Measurements from ENCODE around the gene ZNF576. TPM values are rescaled to one million over a fixed set of nuclear protein-coding genes. Genes with fewer than 3 reads are reported as not detected.
"Not testable (repeated sequence)": the region's sequence is repeated elsewhere in the genome, so short reads cannot be mapped to it uniquely, and the experiment has no call there.

The ZNF576 gene
- total RNA-seq, 1 experiment from 2014 or later = 18.6 TPM

DNA sequence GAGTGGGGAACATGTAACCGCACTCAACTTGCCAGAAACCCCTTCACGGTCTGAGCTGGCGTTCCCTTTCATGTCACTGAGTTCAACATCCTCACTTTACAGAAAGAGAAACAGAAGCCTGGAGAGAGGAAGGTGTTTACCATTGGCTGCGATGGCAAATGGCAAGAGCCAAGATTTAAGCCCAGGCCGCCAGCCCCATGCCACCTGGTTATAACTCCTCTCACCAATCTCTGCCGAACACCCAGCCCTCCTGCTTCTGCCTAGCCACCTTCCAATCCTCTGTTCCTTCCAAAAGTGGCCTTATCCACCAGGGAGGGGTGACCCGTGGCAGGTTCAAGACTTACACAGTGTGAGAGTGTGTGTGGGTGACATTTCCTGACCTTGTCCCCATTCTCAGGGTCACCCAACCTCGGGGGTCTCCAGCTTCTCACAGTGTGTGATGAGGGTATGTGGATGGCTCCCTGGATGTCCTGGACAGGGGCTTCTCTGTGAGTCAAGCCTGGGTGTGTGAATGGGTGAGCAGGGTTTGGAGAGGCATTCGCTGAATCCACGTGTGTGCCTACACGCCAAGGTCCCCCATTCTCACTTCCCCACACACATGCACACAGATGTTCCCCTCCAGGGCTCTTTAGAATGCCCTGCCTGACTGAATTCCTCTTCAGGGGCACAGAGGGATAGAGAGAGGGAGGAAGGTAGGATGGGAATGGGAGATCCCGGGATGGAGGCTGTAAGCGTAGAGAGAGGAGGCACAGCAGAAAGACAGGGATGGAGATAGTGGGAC lies 42.0 kb downstream of the ZNF576 start:
- H3K27me3 ChIP-seq (ENCODE audit: control insufficient read depth, insufficient read depth, low read length) = peaks cover 47% of the 10 kb centered on the region
- H3K36me3 ChIP-seq (replicated peaks; ENCODE audit: control insufficient read depth, insufficient read depth, low read length) = no peaks in the 10 kb centered on the region
- peak overlapping the region; percentile 53; the same call in 1 of the 2 replicates for H3K4me3 ChIP-seq (ENCODE audit: insufficient read depth, low read depth, low read length)
- DNase-seq = peak; percentile 26

DNA sequence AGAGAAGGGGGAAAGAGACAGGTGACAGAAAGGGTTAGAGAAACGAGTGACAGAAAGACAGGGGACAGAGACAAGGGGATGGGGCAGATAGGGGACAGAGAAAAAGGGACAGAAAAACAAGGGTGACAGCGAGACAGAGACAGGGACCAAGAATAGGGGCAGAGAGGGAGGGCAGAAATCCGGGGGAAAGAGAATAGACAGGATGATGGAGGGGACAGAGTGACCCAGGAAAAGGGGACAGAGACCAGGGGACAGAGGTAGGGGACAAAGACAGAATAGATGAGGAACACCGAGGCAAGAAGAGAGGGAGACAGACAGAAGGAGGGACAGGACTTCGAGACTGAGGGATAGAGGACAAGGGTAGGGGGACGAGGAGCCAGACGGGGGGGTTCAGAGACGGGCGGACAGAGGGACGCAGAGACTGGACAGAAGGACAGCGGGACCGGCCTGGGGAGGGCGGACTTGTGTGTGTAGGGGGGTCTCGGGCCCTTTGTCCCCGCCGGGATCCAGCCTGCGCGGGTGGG lies 42.7 kb downstream of the ZNF576 start:
- DNase-seq = no peak
- peaks cover 47% of the 10 kb centered on the region for H3K27me3 ChIP-seq (ENCODE audit: control insufficient read depth, insufficient read depth, low read length)
- H3K36me3 ChIP-seq (replicated peaks; ENCODE audit: control insufficient read depth, insufficient read depth, low read length) = no peaks in the 10 kb centered on the region
- peak overlapping the region; percentile 53 for H3K4me3 ChIP-seq (ENCODE audit: insufficient read depth, low read depth, low read length)

DNA sequence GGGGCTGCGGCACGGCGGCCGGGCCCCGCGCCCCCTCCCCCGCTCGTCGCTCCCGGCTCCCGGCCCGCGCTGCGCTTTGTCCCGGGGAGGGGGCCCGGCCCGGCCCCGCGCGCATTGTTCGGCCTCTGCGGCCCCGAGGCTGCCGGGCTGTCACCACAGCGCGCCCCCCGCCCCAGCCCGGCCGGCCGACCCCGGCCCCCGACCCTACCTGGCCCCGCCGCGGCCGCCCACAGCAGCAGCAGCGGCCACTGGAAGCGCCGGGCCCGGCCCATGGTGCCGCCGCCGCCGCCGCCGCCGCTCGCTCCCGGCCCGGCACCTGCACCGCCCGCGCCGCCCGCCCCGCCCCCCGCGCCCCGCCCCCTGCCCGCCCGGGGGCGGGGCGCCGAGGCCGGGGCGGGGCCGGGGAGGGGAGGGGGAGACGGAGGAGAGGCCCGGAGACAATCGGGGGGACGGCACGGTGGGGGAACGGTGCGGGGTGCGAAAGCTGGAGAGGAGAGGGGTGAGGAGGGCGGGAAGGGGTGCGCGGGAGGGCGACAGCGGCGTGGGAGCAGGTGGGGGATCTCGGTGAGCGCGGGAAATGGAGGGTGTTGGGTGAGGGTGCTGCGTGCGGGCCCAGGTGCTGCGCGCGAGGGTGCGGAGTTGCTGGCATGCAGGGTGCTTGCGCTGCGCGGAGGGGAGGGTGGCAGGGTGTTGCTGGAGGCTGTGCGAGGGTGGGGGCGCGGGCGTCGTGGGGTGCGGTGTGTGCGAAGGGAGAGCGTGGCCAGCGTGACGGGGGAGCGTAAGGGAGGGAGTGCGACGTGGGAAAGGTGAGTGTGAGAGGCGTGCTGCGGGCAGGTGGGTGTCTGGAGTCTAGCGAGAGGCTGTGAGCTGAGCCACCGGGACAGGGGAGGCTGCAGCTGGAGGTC lies 43.4 kb downstream of the ZNF576 start, which contains the start of gene CADM4:
TSS of gene CADM4 (minus strand) at position 332 of the 905 bp plus-strand sequence. CDS start at position 272, 60 bp downstream.
- peak; percentile 97 for DNase-seq

DNA sequence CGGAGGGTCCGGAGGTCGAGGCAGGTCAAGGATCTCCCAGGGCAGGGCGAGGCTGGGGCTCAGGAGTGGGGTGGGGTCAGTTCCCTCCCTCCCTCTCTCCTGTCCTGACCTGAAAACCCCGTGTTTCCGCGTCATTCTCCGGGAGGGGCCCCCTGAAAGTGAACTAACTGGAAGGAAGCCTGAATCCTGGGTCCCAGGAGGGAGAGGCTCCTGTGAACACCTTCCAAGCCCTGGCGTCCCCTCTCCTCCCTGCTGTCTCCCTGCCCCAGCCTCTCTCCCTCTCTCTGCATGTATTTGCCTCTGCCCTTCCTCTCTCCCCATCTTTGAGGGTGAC lies 44.0 kb downstream of the ZNF576 start:
- DNase-seq = no peak
- Histone ChIP-seq H3K4me3 (ENCODE audit: insufficient read depth, low read depth, low read length) (peak overlapping the region; percentile 79), H3K36me3 (replicated peaks; ENCODE audit: control insufficient read depth, insufficient read depth, low read length) (no peaks in the 10 kb centered on the region), H3K27me3 (ENCODE audit: control insufficient read depth, insufficient read depth, low read length) (peaks cover 44% of the 10 kb centered on the region)

More for the DNA sequence above, 43.4 kb downstream of the ZNF576 start, which contains the start of gene CADM4:
- H3K36me3 ChIP-seq (replicated peaks; ENCODE audit: control insufficient read depth, insufficient read depth, low read length) = no peaks in the 10 kb centered on the region
- peaks cover 45% of the 10 kb centered on the region for H3K27me3 ChIP-seq (ENCODE audit: control insufficient read depth, insufficient read depth, low read length)
- peak within 1 kb of the TSS; percentile 79 for H3K4me3 ChIP-seq (ENCODE audit: insufficient read depth, low read depth, low read length)

DNA sequence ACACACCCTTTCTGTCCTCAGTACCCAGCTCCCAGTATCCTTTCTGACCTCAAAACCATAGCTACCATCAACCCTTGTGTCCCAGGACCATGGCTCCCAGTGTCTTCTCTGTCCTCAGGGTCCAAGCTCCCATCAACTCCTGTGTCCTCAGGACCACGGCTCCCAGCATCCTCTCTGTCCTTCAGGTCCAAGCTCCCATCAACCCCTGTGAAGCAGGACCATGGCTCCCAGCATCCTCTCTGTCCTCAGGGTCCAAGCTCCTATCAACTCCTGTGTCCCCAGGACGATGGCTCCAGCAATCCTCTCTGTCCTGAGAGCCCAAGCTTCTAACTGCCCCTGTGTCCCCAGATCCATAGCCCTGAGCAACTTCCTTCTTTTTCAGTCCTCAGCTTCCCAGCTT lies 44.9 kb downstream of the ZNF576 start:
- no peaks in the 10 kb centered on the region for H3K36me3 ChIP-seq (replicated peaks; ENCODE audit: control insufficient read depth, insufficient read depth, low read length)
- peak; percentile 10 for DNase-seq
- peaks cover 43% of the 10 kb centered on the region for H3K27me3 ChIP-seq (ENCODE audit: control insufficient read depth, insufficient read depth, low read length)
- H3K4me3 ChIP-seq (ENCODE audit: insufficient read depth, low read depth, low read length) = no peak overlapping the region

DNA sequence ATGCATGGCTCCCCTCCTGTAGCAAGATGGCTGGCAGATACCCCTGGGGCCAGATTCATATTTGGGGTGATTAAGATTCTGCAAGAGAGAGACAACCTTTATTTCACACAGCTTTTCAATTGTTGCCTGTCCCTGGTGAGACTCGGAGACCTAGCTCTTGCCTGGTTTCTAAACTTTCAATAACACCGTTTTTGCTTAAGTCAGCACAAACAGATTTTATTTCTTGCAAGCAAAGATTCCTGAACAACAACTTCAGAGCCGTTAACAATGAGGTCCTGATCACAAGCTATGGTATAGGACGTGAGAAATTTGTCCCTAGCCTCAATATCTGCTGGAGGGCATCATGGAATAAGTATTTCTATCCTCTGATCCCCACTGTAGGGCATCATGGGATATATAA lies 46.1 kb downstream of the ZNF576 start:
- Histone ChIP-seq H3K36me3 (replicated peaks; ENCODE audit: control insufficient read depth, insufficient read depth, low read length) (no peaks in the 10 kb centered on the region), H3K27me3 (ENCODE audit: control insufficient read depth, insufficient read depth, low read length) (peaks cover 33% of the 10 kb centered on the region), H3K4me3 (ENCODE audit: insufficient read depth, low read depth, low read length) (no peak overlapping the region)
- DNase-seq = no peak

DNA sequence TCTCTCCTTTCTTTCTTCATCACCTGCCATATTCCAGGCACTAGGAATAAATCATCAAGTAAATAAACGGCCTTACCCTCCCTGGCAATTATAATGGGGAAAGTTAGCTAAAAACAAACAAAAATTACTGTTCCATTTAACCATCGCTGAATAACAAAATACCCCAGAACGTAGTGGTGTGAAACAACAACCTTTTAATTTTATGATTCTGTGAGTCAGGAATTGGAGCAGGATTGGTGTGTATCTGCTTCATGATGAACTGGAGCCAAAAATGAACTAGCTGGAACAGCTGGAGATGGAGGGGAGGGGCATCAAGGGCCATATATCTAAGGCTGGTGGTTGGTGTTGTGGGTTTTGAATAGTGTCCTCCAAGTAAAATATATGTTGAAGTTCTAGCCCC lies 46.9 kb downstream of the ZNF576 start:
- H3K36me3 ChIP-seq (replicated peaks; ENCODE audit: control insufficient read depth, insufficient read depth, low read length) = no peaks in the 10 kb centered on the region

DNA sequence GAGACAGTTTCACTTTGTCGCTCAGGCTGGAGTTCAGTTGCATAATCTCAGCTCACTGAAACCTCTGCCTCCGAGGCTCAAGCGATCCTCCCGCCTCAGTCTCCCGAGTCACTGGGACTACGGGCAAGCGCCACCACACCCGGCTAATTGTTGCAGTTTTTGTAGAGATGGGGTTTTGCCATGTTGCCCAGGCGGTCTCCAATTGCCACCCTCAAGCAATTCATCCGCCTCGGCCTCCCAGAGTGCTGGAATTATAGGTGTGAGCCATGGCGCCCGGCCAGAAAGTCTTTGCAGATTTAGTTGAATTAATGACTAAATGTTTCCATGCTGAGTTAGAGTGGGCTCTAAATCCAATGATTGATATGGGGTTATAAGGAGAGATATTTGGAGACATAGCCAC lies 47.8 kb downstream of the ZNF576 start:
- no peak for DNase-seq
- H3K27me3 ChIP-seq (ENCODE audit: control insufficient read depth, insufficient read depth, low read length) = peaks cover 16% of the 10 kb centered on the region
- H3K4me3 ChIP-seq (ENCODE audit: insufficient read depth, low read depth, low read length) = no peak overlapping the region
- H3K36me3 ChIP-seq (replicated peaks; ENCODE audit: control insufficient read depth, insufficient read depth, low read length) = no peaks in the 10 kb centered on the region

More for the DNA sequence above, 46.9 kb downstream of the ZNF576 start:
- no peak for DNase-seq
- peaks cover 25% of the 10 kb centered on the region for H3K27me3 ChIP-seq (ENCODE audit: control insufficient read depth, insufficient read depth, low read length)
- no peak overlapping the region for H3K4me3 ChIP-seq (ENCODE audit: insufficient read depth, low read depth, low read length)

DNA sequence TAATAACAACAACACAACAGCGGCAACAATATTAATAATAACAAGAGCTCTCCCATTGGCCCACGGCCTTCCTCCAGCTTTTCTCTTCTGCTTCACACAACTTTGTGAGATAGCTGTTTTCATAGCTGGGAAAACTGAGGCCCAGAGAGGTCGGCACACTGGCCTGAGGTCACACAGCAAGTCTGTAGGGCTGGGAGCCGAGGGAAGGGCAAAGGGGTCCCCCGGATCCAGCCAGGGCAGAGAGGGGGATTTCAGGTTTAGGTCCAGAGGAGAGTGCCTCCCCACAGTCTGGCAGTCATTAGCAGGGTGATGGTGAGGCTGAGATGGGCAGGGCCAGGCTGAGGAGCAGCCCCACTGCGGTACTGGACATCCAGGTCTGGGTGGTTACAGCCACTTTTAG lies 52.2 kb downstream of the ZNF576 start:
- DNase-seq = no peak
- Histone ChIP-seq H3K4me3 (ENCODE audit: insufficient read depth, low read depth, low read length) (no peak overlapping the region), H3K27me3 (ENCODE audit: control insufficient read depth, insufficient read depth, low read length) (no peaks in the 10 kb centered on the region; the same call in 1 of the 2 replicates), H3K36me3 (replicated peaks; ENCODE audit: control insufficient read depth, insufficient read depth, low read length) (no peaks in the 10 kb centered on the region)

DNA sequence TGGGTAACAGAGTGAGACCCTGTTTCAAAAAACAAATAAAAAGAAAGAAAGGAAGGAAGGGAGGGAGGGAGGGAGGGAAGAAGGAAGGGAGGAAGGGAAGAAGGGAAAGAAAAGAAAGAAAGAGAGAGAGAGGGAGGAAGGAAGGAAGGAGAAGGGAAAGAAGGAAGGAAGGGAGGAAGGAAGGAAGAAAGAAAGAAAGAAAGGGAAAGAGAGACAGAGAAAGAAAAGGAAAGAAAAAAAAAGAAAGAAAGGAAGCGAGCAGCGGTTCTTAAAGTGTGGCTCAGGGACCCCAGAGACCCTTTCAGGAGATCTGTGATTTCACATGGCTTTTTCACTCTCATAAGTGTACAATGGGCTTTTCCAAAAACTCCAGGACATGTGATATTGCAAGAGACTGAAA lies 53.1 kb downstream of the ZNF576 start:
- no peaks in the 10 kb centered on the region; the same call in 1 of the 2 replicates for H3K27me3 ChIP-seq (ENCODE audit: control insufficient read depth, insufficient read depth, low read length)
- no peak overlapping the region for H3K4me3 ChIP-seq (ENCODE audit: insufficient read depth, low read depth, low read length)
- no peaks in the 10 kb centered on the region; the same call in none of the 2 replicates for H3K36me3 ChIP-seq (replicated peaks; ENCODE audit: control insufficient read depth, insufficient read depth, low read length)
- no peak for DNase-seq

DNA sequence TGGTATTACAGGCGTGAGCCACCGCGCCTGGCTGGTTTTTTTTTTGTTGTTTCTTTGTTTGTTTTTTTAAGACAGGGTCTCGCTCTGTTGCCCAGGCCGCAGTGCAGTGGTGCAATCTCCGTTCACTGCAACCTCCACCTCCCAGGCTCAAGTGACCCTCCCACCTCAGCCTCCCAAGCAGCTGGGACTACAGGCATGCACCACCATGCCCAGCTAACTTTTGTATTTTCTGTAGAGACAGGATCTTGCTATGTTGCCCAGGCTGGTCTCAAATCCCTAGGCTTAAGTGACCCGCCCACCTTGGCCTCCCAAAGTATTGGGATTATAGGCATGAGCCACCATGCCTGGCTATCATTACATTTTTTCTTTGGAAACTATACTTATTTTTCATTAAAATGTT lies 53.9 kb downstream of the ZNF576 start:
- not testable (repeated sequence) for H3K27me3 ChIP-seq (ENCODE audit: control insufficient read depth, insufficient read depth, low read length); H3K36me3 ChIP-seq (replicated peaks; ENCODE audit: control insufficient read depth, insufficient read depth, low read length); DNase-seq; H3K4me3 ChIP-seq (ENCODE audit: insufficient read depth, low read depth, low read length)

Other genes with a start within 250 kb of the ZNF576 start
- 2.0 and 2.7 TPM in 2 replicates for gene CD177, start 242.9 kb upstream of the ZNF576 start, total RNA-seq (2014; rRNA removed; shearing (Covaris generic))
- not detected in 2 replicates for gene TEX101, start 181.7 kb upstream of the ZNF576 start, total RNA-seq (2014; rRNA removed; shearing (Covaris generic))
- 0.11 TPM in 1 of 2 replicates, not detected in the other for gene LYPD3, start 131.0 kb upstream of the ZNF576 start, total RNA-seq (2014; rRNA removed; shearing (Covaris generic))
- 3.5 and 7.9 TPM in 2 replicates for gene PHLDB3, start 91.8 kb upstream of the ZNF576 start, total RNA-seq (2014; rRNA removed; shearing (Covaris generic))
- 15.0 and 17.0 TPM in 2 replicates for gene ETHE1, start 69.4 kb upstream of the ZNF576 start, total RNA-seq (2014; rRNA removed; shearing (Covaris generic))
- not detected in 2 replicates for gene ZNF575, start 63.4 kb upstream of the ZNF576 start, total RNA-seq (2014; rRNA removed; shearing (Covaris generic))
- gene XRCC1, start 21.1 kb upstream of the ZNF576 start, total RNA-seq (2014; rRNA removed; shearing (Covaris generic)) = 44.9 and 58.8 TPM in 2 replicates
- 4.9 and 6.2 TPM in 2 replicates for gene PINLYP, start 20.8 kb upstream of the ZNF576 start, total RNA-seq (2014; rRNA removed; shearing (Covaris generic))
- gene IRGQ, start 461 bp upstream of the ZNF576 start, total RNA-seq (2014; rRNA removed; shearing (Covaris generic)) = 11.2 and 16.5 TPM in 2 replicates
- gene SRRM5, start 15.5 kb downstream of the ZNF576 start, total RNA-seq (2014; rRNA removed; shearing (Covaris generic)) = 0.21 and 0.26 TPM in 2 replicates
- gene ZNF428, start 23.0 kb downstream of the ZNF576 start, total RNA-seq (2014; rRNA removed; shearing (Covaris generic)) = 59.0 and 70.5 TPM in 2 replicates
- gene CADM4, start 43.3 kb downstream of the ZNF576 start, total RNA-seq (2014; rRNA removed; shearing (Covaris generic)) = 9.9 and 12.3 TPM in 2 replicates
- 16.9 and 31.0 TPM in 2 replicates for gene PLAUR, start 73.6 kb downstream of the ZNF576 start, total RNA-seq (2014; rRNA removed; shearing (Covaris generic))
- gene IRGC, start 119.5 kb downstream of the ZNF576 start, total RNA-seq (2014; rRNA removed; shearing (Covaris generic)) = not detected in 2 replicates
- gene SMG9, start 158.4 kb downstream of the ZNF576 start, total RNA-seq (2014; rRNA removed; shearing (Covaris generic)) = 23.4 and 33.6 TPM in 2 replicates
- gene KCNN4, start 184.4 kb downstream of the ZNF576 start, total RNA-seq (2014; rRNA removed; shearing (Covaris generic)) = 0.62 and 1.1 TPM in 2 replicates
- 0.21 and 1.8 TPM in 2 replicates for gene LYPD5, start 205.9 kb downstream of the ZNF576 start, total RNA-seq (2014; rRNA removed; shearing (Covaris generic))
- 0.55 and 2.0 TPM in 2 replicates for gene ZNF283, start 230.7 kb downstream of the ZNF576 start, total RNA-seq (2014; rRNA removed; shearing (Covaris generic))